ENCODE results near the gene PRR4. TPM values are rescaled to one million over a fixed set of nuclear protein-coding genes. Genes with fewer than 3 reads are reported as not detected.

The PRR4 gene
- total and polyA plus RNA-seq, 3 donors from 2014 or later: 1.3 to 8.4 (median 4.3) TPM

GRCh38 chr12:10853776-10854175, 4.5 kb upstream of the PRR4 start:
- H3K4me1 ChIP-seq: no peaks in the 10 kb centered on the region
- intact Hi-C loops (cut with DNase I; ENCODE audit: low total_unique reads): no loop called here
- DNase-seq: no peak
- H3K27ac ChIP-seq: no peak overlapping the region
- H3K9me3 ChIP-seq: no peaks in the 10 kb centered on the region
- 40 to 86% methylated on average over 1 to 2 of the region's 2 CpGs for WGBS, 2 donors
- TF ChIP-seq CTCF (IDR thresholded peaks at IDR 0.05): no peak
- TF ChIP-seq POLR2A (IDR thresholded peaks at IDR 0.05): no peak
- no peaks in the 10 kb centered on the region for H3K27me3 ChIP-seq
- H3K4me3 ChIP-seq: no peak overlapping the region
- no peaks in the 10 kb centered on the region for H3K36me3 ChIP-seq (ENCODE audit: low read depth, missing control alignments)

DNA sequence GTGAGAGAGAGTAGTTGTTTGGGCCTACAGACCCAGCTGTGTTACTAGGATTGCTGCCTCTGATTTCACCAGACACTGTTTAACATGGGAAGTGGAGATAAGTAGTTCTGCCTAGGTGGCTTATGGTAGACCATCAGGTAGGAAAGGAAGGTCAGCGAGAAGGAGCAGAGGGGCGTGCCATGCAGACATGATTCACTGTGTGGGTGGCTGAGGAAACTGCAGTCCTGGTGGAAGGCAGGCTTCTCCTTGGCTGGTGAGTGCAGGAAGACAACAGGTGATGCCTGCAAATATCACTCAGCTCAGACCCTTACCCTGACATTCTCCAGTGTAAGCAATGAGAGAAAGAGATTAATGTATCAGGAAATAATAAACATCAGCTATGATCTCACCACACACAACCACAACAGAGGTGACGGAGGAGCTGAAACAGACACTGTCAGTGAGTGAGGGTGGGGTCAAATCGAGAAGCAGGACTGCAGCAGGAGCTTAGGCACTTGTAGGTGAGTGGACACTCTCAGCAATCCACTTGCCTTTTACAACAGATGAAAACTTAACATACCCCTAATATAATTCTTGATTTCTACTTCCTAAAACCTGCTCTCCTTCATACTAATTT, 2.1 kb upstream of the PRR4 start:
- WGBS, 2 donors: 84 to 94% methylated on average over 4 of the region's 4 CpGs
- no peaks in the 10 kb centered on the region for H3K4me1 ChIP-seq
- no peak for TF ChIP-seq CTCF (IDR thresholded peaks at IDR 0.05)
- no peak for TF ChIP-seq POLR2A (IDR thresholded peaks at IDR 0.05)
- H3K4me3 ChIP-seq: no peak overlapping the region
- no peaks in the 10 kb centered on the region for H3K36me3 ChIP-seq (ENCODE audit: low read depth, missing control alignments)
- no peak overlapping the region for H3K27ac ChIP-seq
- DNase-seq: no peak
- H3K9me3 ChIP-seq: no peaks in the 10 kb centered on the region
- H3K27me3 ChIP-seq: no peaks in the 10 kb centered on the region
- intact Hi-C loops (cut with DNase I; ENCODE audit: low total_unique reads): no loop called here

DNA sequence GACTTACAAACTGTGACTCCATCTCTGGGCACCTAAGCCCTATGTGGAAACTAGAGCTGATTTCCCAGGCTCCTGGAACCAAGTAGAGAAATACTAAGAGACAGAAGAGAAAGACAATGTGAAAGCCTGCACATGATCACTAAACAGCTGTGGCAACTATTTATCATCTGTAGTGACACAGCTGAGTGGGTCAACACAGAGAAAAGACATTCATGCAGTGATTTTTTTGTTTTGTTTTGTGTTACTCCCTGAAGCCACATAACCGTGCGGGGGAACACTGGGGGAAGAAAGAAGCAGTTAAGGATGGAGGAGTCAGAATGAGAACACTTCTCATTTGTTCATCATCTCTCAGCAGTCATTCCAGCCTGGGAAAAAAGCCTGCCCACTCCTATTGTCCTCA, 1.5 kb downstream of the PRR4 start:
- no peak for DNase-seq
- Histone ChIP-seq H3K9me3 (no peaks in the 10 kb centered on the region), H3K27me3 (no peaks in the 10 kb centered on the region), H3K27ac (no peak overlapping the region), H3K4me1 (no peaks in the 10 kb centered on the region), H3K36me3 (ENCODE audit: low read depth, missing control alignments) (no peaks in the 10 kb centered on the region), H3K4me3 (no peak overlapping the region)
- intact Hi-C loops (cut with DNase I; ENCODE audit: low total_unique reads): no loop called here
- TF ChIP-seq POLR2A (IDR thresholded peaks at IDR 0.05): no peak
- TF ChIP-seq CTCF (IDR thresholded peaks at IDR 0.05): no peak
- WGBS, 2 donors: 31 to 43% methylated on average over 2 of the region's 2 CpGs

- Histone ChIP-seq H3K27me3 (no peaks in the 10 kb centered on the region), H3K36me3 (ENCODE audit: low read depth, missing control alignments) (no peaks in the 10 kb centered on the region), H3K4me1 (no peaks in the 10 kb centered on the region), H3K4me3 (no peak overlapping the region), H3K27ac (no peak overlapping the region), H3K9me3 (no peaks in the 10 kb centered on the region)
- TF ChIP-seq POLR2A (IDR thresholded peaks at IDR 0.05): no peak
- TF ChIP-seq CTCF (IDR thresholded peaks at IDR 0.05): no peak
- no peak for DNase-seq
- 93 to 100% methylated on average over 1 to 2 of the region's 2 CpGs for WGBS, 2 donors
- intact Hi-C loops (cut with DNase I; ENCODE audit: low total_unique reads): no loop called here
Measured at GRCh38 chr12:10842862-10843261, 6.4 kb downstream of the PRR4 start.

DNA sequence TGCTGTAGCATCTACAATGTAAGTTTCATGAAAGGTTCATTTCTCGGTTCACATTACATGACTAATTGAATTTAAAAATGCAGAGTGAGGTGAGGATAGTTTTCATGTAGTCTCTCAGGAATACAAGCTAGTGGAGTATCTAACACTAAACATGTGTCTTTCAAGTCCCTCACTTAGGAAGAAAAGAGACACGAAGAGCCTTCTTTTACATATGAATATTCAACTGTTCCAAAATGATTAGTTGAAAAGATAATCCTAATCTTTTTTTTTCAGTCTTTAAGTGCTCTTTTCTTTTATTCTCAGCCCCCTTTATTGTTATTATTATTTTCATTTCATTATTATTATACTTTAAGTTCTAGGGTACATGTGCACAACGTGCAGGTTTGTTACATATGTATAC, 10.8 kb downstream of the PRR4 start:
- Histone ChIP-seq H3K4me1 (no peaks in the 10 kb centered on the region), H3K36me3 (ENCODE audit: low read depth, missing control alignments) (no peaks in the 10 kb centered on the region), H3K27me3 (no peaks in the 10 kb centered on the region), H3K27ac (no peak overlapping the region), H3K4me3 (no peak overlapping the region), H3K9me3 (no peaks in the 10 kb centered on the region)
- WGBS, 2 donors: 80 to 90% methylated on average over 3 of the region's 3 CpGs
- intact Hi-C loops (cut with DNase I; ENCODE audit: low total_unique reads): no loop called here
- no peak for TF ChIP-seq CTCF (IDR thresholded peaks at IDR 0.05)
- TF ChIP-seq POLR2A (IDR thresholded peaks at IDR 0.05): no peak
- no peak for DNase-seq
